ENCODE data around the gene ADCY7.

ADCY7 gene

DNA sequence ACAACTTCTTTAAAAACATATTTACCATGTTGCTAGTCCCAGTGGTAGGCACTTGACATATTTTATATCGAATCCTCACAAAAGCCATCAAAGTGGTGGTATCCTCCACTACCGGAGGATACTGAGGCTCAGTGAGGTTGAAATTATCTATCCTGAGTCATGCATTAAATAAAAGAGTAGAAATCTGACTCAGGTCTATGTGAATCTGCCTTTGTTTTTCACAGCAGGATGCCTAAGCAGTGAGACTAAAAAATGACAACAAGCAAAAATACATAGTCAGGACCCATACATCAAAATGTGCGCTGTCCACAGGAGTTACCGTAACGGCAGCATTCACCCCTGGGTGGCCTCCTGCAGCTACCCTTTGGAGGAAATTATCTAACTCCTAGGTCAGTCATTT lies 84.8 kb downstream of the ADCY7 start:
- no peak for DNase-seq

GRCh38 chr16:50351952-50352351 lies 85.6 kb downstream of the ADCY7 start:
- DNase-seq, result no peak

GRCh38 chr16:50354082-50354481 lies 87.7 kb downstream of the ADCY7 start:
- DNase-seq, result no peak

DNA sequence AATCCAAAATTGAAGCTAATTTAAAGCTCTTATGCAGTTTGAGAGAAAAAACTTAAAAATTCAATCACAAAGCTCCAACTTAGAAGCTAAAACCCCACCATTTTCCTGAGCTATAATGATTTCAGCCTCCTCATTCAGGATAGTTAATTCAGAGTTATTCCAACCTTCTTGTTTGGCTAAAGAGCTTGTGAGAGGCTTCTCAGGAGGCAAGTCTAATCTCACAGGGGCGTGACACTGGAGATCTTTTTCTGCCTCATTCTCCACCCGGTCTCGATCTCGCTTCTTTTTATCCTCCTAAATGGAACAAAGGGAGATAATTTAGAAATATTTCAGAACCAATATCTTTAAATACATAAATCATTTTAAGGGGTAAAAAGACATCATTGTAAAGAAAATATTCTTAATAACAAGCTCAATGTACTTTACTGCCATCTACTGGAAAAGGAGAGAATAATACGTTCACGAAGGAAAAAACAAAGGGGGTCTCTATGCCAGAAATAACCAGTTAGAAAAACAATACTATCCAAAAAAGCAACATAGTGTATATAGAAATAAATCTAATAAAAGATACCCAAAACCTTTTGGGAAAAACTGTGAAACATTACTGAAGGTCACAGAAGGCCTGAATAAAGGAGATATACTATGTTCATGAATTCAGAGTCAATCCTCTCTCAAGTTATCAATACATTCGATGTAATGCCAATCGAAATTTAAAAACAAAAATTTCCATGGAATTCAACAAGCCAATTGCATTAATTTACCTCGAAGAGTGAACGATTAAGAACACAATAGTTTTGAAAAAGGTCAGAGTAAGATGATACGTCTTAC lies 88.5 kb downstream of the ADCY7 start:
- no peak for DNase-seq

DNA sequence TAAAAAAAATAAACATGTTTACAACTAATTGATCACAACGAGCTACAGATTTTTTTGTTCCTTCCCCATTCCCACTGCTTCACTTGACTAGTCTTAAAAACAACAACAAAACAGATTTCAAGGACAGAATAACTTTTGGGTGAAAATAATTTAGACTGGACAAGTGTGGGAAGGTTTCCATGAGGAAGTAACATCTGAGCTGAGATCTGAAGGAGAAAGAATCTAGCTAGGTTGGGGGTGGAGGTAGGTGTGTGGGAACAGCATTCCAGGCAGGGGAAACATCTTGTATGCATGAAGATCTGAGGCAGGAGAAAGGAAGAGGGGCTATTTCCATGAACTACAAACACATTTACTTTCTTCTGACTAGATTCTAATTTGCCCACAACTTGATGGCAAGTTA lies 93.3 kb downstream of the ADCY7 start:
- DNase-seq, result no peak

GRCh38 chr16:50360033-50360778 lies 93.9 kb downstream of the ADCY7 start:
- peak; percentile 15 for DNase-seq

- no peak for DNase-seq
These were observed 94.4 kb downstream of the ADCY7 start for GRCh38 chr16:50360779-50361178.

- no peak for DNase-seq
These were observed 97.3 kb downstream of the ADCY7 start for GRCh38 chr16:50363656-50364055.

DNA sequence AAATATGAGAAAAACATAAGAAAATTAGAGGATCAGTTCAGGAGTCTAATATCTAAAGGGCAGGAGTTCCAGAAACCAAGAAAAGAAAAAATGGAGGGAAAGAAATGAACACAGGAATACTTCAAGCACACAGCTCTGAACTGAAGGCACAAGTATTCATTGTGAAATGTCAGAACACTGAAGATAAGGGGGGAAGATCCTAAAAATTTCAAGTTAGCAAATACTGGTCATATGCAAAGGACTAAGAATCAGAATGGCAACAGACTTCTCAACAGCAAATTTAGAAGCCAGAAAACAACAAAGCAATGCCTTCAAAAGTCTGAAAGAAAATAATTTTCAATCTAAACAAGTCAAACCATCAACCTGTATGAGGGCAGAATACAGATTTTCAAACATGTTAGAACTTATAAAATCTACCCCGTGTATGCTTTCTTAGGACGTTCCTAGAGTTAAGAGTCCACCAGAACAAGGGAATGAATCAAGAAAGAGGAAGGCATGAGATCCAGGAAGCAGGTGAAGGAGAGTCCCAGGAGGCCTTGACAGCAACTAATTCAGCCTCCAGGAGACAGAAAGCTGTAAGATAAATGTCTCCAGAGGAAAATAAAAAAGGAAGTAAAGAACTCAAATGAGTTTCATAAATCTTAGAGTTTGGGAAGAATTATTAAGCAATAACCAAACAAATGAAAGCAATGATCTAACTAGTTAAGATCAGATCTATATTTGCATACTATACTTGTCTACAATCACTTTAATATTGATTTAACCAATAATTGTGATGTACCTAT lies 99.6 kb downstream of the ADCY7 start:
- DNase-seq, result no peak

All from T1000 (cell line).